Lower leg skin (tissue), 4 donors: ENCODE results near the gene TBC1D13. TPM values are rescaled to one million over a fixed set of nuclear protein-coding genes. Genes with fewer than 3 reads are reported as not detected.

ENCODE experiments used
- DNase-seq, 2 donors: peaks; one replicate each; pipeline ENCODE4 v3.0.0-alpha.2; 2019; ENCODE audit warnings: low spot score in 2 of 2
- H3K4me3 ChIP-seq: fragments of 200-600 bp; sonication (generic); 2 replicates; pipeline ENCODE4 v1.5.1; 2017; ENCODE audit warnings: mild to moderate bottlenecking, low read depth; ENCODE audit not compliant: poor library complexity, severe bottlenecking
- POLR2A ChIP-seq, 2 donors: fragments of 450-650 bp; IDR thresholded peaks; one replicate each; pipeline ENCODE4 v1.6.1; 2016 to 2017; ENCODE audit warnings: antibody characterized with exemption in 2 of 2, mild to moderate bottlenecking in 1 of 2, moderate library complexity in 1 of 2
- WGBS, 2 donors: methylation state at CpG; one replicate each; pipeline ENCODE4 v1.1.5; 2018; 5-methylcytosine and 5-hydroxymethylcytosine counted together
- intact Hi-C: fragments of 100-400 bp; cut with DNase I; formaldehyde crosslinking; loops from one replicate; pipeline ENCODE4 v1.15.0; 2023; ENCODE audit warnings: low total_unique reads
- total RNA-seq, 4 donors: library from RNA; depleted of rRNA; stranded (reverse); fragments of >200 nt; gene quantifications; one replicate each; pipeline ENCODE4 v1.1.0, GENCODE V29; 2016
- TF ChIP-seq, protein P1 (sequence below), 3 donors: fragments of 450-650 bp; IDR thresholded peaks; one replicate each; pipeline ENCODE4 v1.5.1; 2016; ENCODE audit warnings: antibody characterized with exemption in 3 of 3, mild to moderate bottlenecking in 3 of 3, moderate library complexity in 2 of 3

Gene TBC1D13
- total RNA-seq, 4 donors from 2014 or later, result 5.0 to 14.8 (median 12.8) TPM

DNA sequence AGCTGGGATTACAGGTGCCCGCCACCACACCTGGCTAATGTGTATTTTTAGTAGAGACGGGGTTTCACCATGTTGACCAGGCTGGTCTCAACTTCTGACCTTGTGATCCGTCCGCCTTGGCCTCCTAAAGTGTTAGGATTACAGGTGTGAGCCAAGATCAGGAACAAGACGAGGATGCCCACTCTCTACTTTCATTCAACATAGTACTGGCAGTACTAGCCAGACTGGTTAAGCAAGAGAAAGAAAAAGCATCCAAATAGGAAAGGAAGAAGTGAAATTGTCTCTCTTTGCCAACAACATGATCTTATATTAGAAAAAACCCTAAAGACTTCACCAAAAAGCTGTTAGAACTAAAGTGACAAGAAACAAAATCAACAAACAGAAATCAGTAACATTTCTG lies 23.8 kb downstream of the TBC1D13 start:
- DNase-seq, result no peak
- WGBS, 2 donors, result 67 to 75% methylated on average over 5 of the region's 5 CpGs
- intact Hi-C loops, result no loop called here
- no peak for TF ChIP-seq POLR2A (IDR thresholded peaks at IDR 0.05)
- TF ChIP-seq, protein P1, sequence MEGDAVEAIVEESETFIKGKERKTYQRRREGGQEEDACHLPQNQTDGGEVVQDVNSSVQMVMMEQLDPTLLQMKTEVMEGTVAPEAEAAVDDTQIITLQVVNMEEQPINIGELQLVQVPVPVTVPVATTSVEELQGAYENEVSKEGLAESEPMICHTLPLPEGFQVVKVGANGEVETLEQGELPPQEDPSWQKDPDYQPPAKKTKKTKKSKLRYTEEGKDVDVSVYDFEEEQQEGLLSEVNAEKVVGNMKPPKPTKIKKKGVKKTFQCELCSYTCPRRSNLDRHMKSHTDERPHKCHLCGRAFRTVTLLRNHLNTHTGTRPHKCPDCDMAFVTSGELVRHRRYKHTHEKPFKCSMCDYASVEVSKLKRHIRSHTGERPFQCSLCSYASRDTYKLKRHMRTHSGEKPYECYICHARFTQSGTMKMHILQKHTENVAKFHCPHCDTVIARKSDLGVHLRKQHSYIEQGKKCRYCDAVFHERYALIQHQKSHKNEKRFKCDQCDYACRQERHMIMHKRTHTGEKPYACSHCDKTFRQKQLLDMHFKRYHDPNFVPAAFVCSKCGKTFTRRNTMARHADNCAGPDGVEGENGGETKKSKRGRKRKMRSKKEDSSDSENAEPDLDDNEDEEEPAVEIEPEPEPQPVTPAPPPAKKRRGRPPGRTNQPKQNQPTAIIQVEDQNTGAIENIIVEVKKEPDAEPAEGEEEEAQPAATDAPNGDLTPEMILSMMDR (IDR thresholded peaks at IDR 0.05), result no peak
- no peak overlapping the region for H3K4me3 ChIP-seq

- WGBS, 2 donors, result 0 to 1% methylated on average over 23 to 33 of the region's 70 CpGs
- intact Hi-C loops, result no loop called here
- peak; percentile 96 to 99 for DNase-seq
- TF ChIP-seq POLR2A (IDR thresholded peaks at IDR 0.05), result no peak
- TF ChIP-seq, protein P1 (IDR thresholded peaks at IDR 0.05), result peak in 1 of 3 donors; percentile 97
- H3K4me3 ChIP-seq, result peak within 1 kb of the TSS; percentile 37
Measured at GRCh38 chr9:128818099-128818838, 31.2 kb downstream of the TBC1D13 start, which contains the start of gene ENDOG. ENDOG (plus strand) TSS chr9:128818500; CDS start chr9:128818685, 185 bp downstream.

GRCh38 chr9:128818839-128819715 lies 32.0 kb downstream of the TBC1D13 start:
- peak overlapping the region; percentile 37 for H3K4me3 ChIP-seq
- DNase-seq, result no peak
- WGBS, 2 donors, result 9 to 11% methylated on average over 45 to 55 of the region's 90 CpGs
- TF ChIP-seq, protein P1 (IDR thresholded peaks at IDR 0.05), result no peak
- TF ChIP-seq POLR2A (IDR thresholded peaks at IDR 0.05), result no peak
- intact Hi-C loops, result no loop called here

DNA sequence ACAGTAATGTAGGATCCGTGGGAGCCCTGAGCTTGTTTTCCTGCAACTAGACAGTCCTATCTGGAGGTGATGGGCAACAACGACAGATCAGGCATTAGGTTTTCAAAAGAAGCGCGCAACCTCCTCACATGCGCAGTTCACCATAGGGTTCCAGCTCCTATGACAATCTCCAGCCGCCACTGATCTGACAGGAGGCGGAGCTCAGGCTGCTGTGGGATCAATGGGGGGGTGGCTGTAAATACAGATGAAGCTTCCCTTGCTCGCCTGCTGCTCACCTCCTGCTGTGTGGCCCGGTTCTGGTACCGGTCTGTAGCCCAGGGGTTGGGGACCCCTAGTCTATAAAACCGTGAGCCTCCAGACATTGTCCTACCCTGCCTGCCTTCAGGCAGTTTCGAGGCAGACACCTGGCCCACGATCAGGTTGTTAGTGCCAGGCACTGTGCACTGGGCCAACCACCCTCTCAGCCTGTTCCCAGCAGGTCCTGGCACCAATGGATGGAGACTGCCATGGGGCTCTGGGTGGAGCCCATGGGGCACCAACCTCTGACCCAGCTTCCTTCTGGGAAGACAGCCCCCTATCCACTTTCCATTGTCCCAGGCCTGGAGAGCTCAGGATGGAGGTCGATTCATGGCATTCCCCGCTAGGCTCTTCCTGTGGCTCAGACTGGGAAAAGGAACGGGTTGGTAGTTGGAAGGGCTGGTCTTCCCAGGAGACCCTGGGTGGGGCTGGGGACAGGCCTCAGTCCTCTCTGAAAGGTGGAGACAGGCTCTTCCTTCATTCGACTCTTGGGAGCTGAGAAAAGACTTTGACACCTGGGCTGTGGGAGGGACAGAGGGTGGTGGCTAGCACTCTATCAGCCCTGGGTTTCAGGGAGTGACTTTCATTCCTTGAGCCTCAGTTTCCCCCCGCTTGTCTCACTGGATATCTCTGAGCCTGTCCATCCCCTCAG lies 32.9 kb downstream of the TBC1D13 start:
- no peak for DNase-seq
- TF ChIP-seq, protein P1 (IDR thresholded peaks at IDR 0.05), result no peak
- TF ChIP-seq POLR2A (IDR thresholded peaks at IDR 0.05), result no peak
- intact Hi-C loops, result no loop called here
- WGBS, 2 donors, result 54 to 58% methylated on average over 16 to 18 of the region's 18 CpGs
- H3K4me3 ChIP-seq, result no peak overlapping the region
